GM18868 (cell line): ENCODE results near the gene IDUA.

Experiments
- ATAC-seq: cut with Tn5 transposase; IDR thresholded peaks from one replicate; pipeline ENCODE4 v1.9.1; 2021; ENCODE audit warnings: mild to moderate bottlenecking, moderate library complexity; ENCODE audit not compliant: unreplicated experiment

IDUA gene

DNA sequence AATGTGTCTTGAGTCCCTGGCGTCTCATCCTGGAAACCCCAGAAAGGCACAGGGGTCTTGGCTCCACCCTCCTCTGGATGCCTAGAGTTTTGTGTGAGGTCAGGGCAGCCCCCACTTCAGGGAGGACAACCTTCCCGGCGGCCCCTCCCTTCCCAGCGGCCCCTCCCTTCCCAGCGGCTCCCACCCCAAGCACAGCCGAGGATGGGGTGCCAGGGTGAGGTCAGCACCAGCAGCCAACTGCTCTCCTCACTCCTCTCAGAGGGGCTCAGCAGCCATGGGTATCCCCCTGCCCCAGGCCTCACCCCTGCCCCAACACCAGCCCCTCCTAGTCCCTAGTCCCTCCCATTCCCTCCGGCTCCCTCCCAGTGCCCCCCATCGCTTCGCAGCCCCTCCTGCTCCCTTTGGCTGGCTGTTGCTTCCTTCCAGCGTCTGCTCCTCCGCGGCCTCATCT is 30.9 kb upstream of the IDUA start:
- no peak for ATAC-seq

DNA sequence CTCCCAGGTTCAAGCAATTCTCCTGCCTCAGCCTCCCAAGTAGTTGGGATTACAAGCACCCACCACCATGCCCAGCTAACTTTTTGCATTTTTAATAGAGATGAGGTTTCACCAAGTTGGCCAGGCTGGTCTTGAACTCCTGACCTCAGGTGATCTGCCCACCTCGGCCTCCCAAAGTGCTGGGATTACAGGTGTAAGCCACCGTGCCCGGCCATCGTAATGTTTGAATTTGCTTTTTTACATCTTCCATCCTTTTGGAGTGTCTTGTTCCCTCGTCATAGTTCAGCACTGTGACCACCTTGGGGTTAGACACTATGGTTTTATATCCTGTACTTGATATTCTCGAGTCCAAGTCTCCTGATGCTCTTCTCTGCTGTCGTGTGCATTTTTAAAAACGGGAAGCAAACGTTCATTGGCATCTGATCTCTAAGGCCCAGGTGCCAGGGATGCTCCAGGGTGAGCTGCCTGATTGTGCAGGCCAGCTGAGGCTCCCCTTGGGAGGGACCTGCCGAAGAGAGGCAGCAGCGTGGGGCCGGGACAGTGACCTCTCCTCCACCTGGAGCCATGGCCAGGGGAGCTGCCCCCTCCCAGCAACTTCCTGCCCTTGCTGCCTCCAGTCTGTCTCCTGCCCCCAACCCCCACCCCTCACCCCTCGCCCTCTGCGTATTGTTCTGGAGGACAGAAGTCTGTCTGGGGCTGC is 30.2 kb upstream of the IDUA start:
- no peak for ATAC-seq

DNA sequence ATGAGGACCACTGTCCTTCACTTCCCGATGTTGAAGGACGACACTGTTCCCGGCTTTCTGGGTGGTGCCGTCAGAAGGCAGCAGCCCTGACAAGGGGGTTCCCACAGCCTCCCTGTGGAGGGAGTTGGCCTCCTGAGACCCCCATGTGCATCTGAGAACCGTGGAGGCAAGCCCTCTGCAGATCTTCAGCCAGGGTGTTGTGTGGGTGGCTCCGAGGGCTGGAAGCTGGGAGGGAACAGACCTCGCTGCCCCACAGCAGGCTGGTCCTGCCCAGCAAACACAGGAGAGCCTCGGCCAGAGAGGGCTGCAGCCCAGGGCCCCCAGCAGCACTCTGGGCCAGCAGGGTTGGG is 29.6 kb upstream of the IDUA start:
- ATAC-seq, result no peak

DNA sequence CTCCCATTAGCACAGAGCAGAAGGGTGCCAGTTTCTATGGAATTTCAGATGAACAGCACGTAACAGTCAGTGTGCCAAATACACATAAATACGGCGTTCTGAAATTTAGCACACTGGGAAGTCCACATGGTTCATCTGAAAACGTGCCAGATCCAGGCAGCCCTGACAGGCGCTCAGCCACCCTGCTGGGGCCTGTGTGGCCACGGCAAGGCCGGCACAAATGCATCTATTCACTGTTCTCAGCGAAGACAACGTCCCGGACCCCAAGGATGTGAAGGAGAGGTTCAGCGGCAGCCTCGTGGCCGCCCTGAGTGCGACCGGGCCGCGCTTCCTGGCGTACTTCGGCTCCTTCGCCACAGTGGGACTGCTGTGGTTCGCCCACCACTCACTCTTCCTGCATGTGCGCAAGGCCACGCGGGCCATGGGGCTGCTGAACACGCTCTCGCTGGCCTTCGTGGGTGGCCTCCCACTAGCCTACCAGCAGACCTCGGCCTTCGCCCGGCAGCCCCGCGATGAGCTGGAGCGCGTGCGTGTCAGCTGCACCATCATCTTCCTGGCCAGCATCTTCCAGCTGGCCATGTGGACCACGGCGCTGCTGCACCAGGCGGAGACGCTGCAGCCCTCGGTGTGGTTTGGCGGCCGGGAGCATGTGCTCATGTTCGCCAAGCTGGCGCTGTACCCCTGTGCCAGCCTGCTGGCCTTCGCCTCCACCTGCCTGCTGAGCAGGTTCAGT is 29.1 kb upstream of the IDUA start:
- no peak for ATAC-seq

DNA sequence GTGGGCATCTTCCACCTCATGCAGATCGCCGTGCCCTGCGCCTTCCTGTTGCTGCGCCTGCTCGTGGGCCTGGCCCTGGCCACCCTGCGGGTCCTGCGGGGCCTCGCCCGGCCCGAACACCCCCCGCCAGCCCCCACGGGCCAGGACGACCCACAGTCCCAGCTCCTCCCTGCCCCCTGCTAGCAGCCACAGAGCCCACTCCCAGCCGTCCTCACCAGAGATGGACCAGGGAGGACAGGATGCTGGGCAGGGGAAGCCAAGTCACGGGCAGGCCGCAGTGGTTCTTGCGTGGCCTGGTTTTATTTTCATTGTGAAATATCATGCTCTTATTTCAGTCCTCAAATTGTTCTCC is 28.6 kb upstream of the IDUA start:
- ATAC-seq, result no peak

DNA sequence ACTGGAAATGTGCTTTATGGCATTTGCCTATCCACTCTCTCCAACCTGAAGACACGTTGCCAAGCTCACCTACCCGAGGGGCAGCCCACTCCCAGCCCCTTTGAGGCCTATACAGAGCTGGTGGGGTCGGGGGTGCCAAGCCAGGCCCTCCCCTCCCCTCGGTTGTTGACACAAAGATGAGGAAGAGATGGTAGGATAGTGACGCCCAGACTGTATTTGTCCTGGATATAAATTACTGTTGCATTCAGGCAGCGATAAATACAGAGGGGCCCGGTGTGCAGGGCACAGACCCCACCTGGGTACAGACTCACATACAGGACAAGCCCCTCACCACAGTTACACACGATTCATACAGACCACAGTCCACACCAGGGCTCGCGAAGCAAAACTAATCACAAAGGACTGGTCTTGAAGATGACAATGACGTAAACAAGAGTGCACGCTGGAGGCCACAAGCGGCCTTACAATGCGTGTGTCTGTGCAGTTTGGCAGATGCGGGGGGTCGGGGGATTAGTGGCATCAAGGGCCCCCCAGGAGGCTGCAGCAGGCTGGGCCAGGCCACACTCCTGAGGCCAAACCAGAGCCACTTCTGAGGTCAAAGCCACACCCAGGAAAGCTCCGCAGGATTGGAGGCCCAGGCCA is 28.0 kb upstream of the IDUA start:
- no peak for ATAC-seq

DNA sequence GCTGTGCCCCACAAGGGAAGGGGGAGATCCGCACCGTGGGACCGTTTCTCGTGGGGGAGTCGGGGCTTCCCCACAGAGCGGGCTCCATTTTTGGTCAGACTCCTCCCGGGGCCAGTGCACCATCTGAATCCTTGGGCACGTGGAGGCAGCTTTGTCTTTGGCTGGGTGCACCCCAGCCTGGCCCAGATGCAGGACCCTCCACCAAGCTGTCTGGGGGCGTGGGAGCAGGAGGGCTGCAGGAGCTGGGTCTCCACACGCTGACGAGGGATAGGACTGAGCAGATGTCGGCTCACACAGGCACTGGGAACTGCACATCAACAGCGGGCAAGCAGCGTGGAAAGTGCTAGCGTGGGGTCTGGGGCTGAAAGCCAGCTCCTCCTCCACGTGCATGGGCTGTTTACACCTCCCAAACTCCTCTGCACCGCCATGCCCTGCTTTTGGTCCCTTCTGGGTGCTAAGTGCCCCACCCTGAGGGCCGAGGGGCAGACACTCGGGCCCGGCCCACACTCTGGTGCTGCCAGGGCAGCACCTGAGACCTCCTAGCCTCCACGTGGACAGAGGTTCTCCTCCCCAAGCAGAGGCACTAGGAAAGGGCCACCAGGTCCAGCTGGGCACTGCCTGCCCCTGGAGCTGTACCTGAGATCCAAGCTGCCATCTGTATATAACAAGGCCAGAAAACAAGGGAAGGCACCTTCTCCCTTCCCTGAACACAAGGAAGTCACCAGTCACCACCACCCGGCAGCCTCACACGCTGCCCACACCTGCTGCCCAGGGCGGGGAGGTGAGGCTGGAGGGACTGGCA is 27.3 kb upstream of the IDUA start:
- ATAC-seq, result no peak

DNA sequence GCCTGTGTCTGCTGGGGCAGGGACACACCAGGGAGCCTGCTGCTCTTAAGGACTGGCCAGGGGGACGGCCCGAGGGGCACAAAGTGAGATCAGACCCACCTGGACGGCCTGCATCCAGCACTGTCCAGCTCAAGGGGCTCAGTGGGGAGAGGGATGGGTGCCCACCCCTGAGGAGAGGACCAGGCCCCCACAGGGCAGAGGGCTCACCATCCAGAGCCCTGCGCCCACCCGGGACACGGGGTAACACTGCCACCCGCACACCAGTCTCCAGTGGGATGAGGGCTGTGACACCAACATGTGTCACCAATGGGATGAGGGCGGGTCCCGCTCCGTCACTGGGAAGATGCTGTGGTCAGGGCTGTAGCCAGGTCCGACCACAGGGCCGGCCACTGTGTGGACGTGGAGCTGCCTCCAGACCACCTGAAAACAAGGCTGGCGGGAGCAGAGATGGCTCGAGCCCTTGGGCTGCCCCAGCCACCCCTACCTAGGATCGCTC is 26.7 kb upstream of the IDUA start:
- no peak for ATAC-seq

DNA sequence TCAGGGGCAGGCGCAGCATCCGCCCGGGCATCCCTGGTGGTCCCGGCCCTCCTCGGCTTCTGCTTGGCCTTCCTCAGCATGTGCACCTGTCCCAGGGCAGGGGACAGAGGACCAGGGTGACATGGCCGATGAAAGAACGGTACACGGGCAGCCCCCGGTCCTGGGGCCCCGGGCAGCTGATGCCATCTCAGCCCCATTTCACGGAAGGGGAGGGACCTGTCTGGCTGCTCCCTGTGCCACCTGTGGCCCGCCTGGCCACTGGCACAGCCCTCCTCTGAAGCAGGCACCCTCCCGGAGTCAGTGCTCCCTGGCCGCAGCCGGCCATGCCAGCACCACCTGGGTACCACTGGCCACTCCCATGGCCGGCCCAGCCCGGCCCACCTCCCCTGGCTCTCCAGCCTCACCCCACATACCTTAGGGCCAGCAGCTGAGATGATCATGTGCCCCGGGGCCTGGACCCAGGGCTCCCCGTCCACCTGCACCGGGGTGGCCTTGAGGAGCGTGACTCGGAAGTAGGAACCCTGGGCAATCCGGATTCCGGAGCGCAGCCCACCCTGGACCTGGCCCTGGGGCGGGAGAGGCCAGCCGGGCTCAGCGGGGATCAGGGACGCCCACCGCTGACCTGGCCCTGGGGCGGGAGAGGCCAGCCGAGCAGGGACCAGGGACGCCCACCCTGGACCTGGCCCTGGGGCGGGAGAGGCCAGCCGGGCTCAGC is 26.1 kb upstream of the IDUA start:
- ATAC-seq, result no peak

DNA sequence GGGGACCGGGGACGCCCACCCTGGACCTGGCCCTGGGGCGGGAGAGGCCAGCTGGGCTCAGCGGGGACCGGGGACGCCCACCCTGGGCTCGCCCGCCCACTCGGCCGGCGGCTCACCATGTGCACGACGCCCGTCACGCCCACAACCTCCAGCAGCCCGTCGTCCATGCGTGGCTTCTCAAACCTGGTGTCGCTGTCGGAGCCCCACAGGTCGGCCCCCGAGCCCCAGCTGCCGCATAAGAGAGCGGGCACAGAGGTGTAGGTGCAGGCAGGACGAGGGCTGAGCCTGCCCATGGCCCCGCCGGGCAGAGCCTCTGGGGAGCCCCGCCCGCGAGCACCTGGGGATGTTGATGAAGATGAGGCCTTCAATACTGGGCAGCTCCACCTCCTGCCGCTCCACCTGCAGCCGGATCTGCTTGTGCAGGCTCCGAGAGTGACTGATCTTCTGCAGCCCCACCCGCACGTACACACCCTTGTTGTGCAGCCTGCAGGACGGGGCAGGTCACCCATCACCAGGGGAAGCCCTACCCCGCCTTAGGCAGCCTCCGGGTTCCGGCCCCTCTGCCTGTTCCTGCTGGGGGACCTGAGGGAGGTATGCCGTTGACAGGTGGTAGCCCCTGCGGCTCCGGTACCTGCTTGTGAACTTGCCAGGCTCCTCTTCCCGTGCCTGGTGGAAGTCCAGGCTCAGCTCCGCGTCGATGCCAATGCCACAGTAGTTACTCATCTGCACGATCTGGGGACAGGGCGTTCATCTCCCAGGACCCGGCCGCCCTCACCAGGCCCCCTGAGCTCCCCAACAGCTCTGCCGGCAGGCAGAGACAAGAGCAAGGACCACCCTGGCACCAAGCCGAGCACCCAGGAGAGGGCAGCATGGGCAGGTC is 25.3 kb upstream of the IDUA start:
- no peak for ATAC-seq

DNA sequence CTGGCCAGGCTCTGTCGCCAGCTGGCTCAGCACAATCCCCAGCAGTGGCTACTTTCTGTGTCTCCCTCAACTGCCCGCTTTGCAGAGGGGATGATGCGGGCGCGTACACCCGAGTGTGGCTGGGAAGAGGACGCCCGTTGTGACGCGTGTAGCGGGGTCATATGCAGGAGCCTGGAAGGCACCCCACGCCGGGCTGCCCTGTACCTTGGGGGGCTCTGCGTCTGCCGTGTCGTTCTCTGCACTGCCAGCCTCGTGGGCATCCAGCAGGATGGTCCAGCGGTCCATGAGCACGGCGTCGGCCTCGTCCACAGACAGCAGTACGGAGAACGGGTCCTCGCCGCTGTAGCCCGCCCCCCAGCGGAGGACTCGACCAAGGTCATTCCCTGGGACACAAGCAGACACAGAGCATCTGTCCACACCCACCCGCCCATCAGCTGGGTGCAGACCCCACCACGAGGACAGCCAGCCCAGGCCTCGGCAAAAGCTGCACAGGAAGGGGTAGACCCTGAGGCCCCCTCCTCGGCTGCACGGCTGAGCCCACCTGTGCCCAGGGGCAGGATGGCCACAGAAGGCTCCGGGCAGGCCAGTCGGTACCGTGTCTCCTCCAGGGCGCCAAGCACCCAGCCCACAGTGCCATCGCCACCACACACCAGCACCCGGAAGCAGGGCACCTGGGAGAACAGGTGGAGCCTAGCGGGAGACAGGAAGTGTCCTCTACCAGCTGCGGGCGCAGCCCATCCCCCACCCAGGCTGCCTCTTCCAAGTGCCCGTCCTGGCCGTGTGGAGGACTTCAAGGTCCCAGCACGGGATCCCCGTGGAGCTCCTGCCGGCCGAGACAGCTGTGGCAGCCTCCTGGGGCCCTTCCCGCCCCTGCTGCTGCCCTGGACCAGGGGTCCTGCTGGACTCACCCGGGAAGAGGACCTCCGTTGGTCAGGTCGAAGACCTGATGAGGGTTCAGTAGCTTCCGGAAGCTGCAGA is 24.3 kb upstream of the IDUA start:
- no peak for ATAC-seq

DNA sequence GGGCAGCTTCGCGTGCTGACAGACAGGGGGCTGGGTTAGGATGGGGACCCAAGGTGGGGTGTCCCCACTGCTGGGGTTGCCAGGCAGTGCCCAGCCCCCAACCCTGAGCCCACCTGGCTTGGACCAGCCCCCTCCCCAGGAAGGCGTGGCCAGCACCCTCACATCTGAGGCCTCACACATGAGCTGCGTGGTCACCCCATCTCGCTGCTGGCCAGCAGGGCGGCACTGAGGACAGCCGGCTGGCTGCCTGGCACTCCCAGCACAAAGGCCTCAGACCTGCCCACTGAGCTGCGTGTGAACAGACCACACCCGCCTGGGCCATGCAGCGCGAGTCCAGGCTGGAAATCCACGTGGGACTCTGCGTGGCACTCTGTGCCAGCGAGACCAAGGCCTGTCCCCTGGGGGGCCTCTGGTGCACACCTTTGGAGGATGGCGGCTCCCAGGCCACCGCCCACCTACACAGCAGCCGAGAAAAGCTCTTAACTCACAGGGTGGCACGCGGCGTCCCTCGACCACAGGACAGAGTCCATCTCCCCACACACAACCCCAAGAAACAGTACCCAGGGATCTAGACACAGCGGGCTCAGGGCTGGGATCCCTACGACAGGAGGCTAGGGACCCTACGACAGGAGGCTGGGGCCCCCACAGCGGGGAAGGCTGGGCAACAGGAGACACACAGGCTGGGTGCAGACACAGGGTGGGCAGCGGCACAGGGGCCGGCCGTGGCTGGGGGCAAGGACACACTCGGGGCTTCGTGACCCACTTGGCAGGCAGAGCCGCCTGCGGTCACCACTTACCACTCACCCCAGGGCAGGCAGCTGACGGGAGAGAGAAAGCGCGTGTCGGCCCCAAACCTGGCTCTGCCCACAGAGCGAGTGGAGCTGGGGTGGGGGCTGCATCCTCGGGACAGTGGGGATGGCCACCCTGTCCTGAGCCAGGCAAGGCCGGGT is 23.3 kb upstream of the IDUA start:
- ATAC-seq, result no peak

DNA sequence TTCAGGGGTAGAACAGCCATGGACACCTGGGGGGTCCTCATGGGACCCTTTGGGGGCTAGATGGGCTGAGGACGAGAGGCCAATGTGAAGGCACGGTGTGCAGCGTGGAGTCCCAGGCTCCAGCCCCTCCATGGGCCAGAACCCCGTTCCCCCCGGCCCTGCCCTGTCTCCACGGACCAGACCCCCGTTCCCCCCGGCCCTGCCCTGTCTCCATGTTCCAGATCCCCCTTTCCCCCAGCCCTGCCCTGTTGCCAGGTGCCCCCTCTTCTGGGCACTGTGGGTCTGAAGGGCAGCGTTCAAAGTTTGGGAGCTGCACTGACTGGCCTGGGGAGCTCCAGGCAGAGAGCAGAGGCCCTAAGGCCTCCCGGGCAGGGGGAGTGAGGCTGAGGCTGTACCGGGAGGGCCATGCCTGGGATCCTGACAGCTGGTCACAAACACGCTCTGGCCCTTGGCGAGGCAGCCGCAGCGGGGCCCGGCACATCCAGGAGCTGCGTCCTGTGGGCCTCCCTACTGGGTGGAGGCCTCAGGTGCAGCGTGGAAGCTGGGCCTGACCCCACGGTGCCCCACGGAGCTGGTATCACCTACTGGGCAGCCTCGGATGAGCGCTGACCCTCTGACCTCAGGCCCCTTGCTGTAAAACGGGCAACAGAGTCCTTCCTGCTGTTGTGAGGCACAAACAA is 22.4 kb upstream of the IDUA start:
- no peak for ATAC-seq

DNA sequence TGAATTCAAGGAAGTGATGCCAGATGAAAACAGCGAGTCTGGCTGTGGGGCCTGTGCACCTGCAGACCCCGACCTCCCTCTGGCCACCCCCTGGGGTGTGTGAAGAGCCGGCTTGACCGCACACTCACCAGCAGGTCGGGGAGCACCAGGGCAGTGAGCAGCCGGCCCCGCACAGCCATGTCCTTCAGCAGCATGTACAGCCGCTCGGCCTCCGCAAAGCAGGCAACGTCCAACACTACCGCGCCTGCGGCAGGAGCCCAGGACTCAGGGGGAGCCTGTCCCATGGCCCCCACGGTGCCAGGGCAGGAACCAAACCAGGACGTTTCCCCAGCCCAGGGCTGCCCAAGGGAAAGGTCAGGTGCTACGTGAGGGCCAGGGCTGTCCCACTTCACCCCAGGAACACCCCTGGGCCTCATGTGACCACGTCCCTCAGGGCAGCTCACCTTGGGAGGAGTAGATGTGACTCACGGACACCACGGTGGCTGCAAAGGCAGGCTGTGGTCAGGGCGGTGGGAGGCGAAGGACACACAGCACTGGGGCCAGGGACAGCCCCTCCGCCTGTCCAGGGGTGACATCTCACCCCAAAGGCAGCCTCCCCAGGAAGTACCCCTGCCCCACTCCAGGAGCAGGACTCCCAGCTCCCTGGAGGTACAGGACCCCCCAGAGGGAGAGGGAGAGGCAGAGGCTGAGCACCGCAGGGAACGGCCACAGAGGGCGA is 21.6 kb upstream of the IDUA start:
- no peak for ATAC-seq

DNA sequence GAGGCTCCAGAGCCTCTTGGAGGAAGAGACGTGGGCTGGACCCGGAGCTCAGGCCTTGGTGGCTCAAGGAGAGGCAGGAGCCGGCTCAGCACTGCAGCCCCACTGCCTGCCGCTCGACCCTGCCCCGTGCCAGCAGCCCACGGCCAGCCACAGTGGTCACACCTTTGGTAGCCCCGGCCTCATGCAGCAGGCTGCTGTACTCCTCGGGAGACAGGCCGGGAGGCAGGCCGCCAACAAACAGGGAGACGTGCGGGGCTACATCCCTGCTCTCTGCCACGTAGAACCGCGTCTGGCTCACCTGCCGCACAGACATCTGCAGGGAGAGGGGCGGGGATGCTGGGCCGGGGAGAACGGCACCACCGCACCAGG is 21.1 kb upstream of the IDUA start:
- ATAC-seq, result no peak
